SK-N-MC (cell line): Measurements from ENCODE around the gene NPTX1.

Experiments used
- EZH2 ChIP-seq: fragments of 200-600 bp; sonication (generic); IDR thresholded peaks from one replicate; pipeline ENCODE4 v1.6.1; 2017; ENCODE audit warnings: antibody characterized with exemption
- FOXP2 ChIP-seq: optimal IDR thresholded peaks from 2 replicates; pipeline ENCODE3; 2011; ENCODE audit warnings: mild to moderate bottlenecking, moderate library complexity; ENCODE audit not compliant: insufficient read depth; ENCODE audit errors: extremely low read length, control extremely low read depth
- POLR2AphosphoS5 ChIP-seq: IDR thresholded peaks from 2 replicates; pipeline ENCODE4 v1.6.1; 2012; ENCODE audit warnings: mild to moderate bottlenecking, low read depth, low read length, borderline replicate concordance

DNA sequence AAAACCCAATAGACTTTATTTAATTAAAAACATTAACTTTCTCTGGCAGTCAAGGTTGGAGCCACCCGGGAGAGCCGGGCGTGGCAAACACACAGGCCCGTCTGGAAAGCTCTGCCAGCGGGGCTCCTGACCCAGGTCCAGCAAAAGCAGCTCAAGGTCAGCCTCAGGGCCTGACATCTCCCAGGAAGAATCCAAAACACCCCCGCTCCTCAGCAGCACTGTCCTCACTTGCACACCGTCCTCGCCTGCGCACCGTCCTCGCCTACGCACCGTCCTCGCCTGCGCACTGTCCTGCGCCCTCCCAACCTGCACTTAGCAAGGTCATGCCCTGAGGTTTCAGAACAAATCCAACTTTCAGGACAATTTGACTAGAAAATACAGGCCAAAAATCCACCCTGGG is 36.8 kb upstream of the NPTX1 start:
- TF ChIP-seq POLR2AphosphoS5 = no peak
- no peak for TF ChIP-seq FOXP2
- TF ChIP-seq EZH2 = no peak
